Omental fat pad (tissue), 4 donors: ENCODE results near the gene RGS21. TPM values are rescaled to one million over a fixed set of nuclear protein-coding genes. Genes with fewer than 3 reads are reported as not detected.

Source experiments
- ATAC-seq: fragments of 150-250 bp; one replicate; pipeline ENCODE4 v1.9.1; 2016; ENCODE audit warnings: mild to moderate bottlenecking, moderate library complexity; ENCODE audit not compliant: low FRiP score
- DNase-seq: peaks from one replicate; pipeline ENCODE4 v3.0.0-alpha.2; 2019; ENCODE audit warnings: low spot score
- total RNA-seq, 4 donors: library from RNA; depleted of rRNA; stranded (reverse); fragments of >200 nt; gene quantifications; one replicate each; pipeline ENCODE4 v1.1.0, GENCODE V29; 2016
- TF ChIP-seq, protein P1 (sequence below), 3 donors: fragments of 450-650 bp; IDR thresholded peaks; one replicate each; pipeline ENCODE4 v1.5.1; 2016 to 2017; ENCODE audit warnings: antibody characterized with exemption in 3 of 3, mild to moderate bottlenecking in 3 of 3, moderate library complexity in 2 of 3

The RGS21 gene, protein sequence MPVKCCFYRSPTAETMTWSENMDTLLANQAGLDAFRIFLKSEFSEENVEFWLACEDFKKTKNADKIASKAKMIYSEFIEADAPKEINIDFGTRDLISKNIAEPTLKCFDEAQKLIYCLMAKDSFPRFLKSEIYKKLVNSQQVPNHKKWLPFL
- total RNA-seq: not detected

DNA sequence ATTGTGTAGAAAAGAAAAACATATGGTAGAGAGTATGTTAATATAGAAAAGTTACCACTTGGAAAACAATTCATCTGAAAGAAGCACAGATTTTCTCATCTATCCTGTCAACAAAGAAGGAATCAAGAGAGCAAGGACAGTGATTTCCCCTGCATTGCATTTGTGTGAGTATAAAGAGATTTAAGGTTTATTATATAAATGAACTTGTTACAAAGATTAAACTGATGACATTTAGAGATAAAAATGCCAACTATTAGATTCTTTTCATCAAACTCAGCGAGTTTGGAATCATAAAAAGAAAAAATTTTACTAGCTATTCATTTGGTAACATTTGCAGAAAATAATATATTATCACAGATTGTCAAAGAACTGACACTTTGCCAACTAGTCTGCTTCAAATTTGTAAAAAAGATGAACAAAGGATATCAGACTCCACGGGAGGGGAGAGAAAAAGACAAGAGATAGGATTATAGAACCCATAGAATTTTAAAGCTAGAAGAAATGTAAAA is at the start of gene RGS21:
RGS21 (plus strand) TSS at position 51 of the 509 bp plus-strand sequence. CDS start 26,045 bp downstream, outside the sequence.
- no peak for ATAC-seq
- TF ChIP-seq, protein P1, sequence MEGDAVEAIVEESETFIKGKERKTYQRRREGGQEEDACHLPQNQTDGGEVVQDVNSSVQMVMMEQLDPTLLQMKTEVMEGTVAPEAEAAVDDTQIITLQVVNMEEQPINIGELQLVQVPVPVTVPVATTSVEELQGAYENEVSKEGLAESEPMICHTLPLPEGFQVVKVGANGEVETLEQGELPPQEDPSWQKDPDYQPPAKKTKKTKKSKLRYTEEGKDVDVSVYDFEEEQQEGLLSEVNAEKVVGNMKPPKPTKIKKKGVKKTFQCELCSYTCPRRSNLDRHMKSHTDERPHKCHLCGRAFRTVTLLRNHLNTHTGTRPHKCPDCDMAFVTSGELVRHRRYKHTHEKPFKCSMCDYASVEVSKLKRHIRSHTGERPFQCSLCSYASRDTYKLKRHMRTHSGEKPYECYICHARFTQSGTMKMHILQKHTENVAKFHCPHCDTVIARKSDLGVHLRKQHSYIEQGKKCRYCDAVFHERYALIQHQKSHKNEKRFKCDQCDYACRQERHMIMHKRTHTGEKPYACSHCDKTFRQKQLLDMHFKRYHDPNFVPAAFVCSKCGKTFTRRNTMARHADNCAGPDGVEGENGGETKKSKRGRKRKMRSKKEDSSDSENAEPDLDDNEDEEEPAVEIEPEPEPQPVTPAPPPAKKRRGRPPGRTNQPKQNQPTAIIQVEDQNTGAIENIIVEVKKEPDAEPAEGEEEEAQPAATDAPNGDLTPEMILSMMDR (IDR thresholded peaks at IDR 0.05): no peak

DNA sequence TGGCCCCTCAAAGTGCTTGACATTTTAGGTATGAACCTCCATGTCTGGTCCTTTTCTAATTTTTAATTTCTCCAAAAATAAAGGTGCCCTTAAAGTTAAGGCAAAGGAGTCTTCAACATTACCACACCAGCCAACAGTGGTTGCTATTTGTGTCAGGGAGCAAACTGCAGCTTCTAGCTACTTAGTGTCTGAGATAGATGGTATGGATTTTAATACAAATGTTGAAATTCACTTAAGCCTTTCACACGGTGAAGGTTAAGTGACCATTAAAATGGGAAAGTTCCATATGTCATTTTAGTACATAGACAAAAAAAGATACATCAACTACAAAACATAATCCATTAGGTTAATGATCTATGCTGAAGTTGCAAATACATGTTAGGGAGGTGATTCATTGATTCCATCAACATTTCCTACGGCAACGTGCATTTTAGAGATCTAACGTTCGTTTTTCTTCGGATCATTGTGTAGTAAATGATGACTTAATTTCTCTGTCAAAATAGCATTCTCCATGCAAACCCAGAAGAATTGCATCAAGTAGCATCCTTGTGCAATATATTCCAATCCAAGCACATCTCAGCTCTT is 48.2 kb upstream of the RGS21 start:
- TF ChIP-seq, protein P1 (IDR thresholded peaks at IDR 0.05): no peak
- no peak for DNase-seq
- ATAC-seq: no peak

More for the DNA sequence above, at the start of gene RGS21:
- no peak for DNase-seq

DNA sequence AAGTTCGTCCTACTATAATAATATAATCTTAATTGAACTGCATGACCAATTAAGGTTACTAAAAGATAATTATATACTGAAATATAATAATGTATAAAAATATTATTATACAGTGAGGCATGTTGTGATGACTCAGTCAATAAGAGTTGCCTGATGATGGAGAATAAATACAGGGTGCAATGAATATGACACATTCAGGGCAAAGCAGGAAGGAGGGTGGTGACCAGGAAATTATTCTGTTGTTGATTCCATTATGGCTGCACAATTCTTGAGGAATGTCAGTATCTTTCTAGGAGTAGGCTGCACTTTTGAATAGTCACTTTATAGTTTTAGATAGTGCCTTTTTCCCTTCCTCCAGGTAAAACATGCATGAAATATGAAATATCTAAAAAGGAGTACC is 46.4 kb upstream of the RGS21 start:
- ATAC-seq (no peak), DNase-seq (no peak)
- TF ChIP-seq, protein P1 (IDR thresholded peaks at IDR 0.05): no peak

DNA sequence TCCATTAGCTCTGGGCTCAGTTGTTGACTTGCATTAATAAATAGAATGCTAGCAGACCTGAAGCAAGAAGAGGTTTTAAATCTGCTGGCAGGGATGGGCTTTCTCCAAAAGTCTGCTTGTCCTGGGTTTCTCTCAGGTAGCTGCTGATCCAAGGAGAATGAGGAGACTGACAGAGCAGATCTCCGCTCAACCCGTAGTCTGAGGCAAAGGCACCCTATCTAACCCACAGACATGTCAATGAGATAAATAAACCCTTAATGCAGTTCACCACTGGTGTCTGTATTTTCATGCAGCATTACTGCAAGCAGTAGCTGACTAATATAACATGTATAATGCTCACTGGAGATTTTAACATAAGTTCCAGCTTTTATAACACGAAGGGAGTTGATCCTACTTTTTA is 44.1 kb upstream of the RGS21 start:
- DNase-seq: no peak
- ATAC-seq: no peak
- TF ChIP-seq, protein P1 (IDR thresholded peaks at IDR 0.05): no peak

DNA sequence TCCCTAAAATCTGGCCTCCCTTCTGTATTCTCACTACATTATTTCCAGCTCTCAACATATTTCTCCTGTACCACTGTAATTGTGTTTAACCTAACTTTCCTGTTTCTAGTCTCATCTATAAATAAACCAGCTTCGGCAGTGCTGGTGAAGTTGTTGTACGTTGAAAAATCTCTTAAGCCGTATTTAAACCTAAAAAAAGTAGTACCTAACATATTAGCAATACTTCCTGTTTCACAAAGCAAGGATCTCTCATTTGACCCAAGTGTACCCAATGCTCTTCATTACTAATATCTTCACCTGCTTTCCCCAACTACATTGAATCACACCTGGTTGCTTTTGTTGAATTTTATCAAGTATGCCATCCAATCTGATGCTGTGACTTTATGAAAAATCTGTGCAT is 42.2 kb upstream of the RGS21 start:
- DNase-seq (no peak), ATAC-seq (no peak)
- TF ChIP-seq, protein P1 (IDR thresholded peaks at IDR 0.05): no peak

DNA sequence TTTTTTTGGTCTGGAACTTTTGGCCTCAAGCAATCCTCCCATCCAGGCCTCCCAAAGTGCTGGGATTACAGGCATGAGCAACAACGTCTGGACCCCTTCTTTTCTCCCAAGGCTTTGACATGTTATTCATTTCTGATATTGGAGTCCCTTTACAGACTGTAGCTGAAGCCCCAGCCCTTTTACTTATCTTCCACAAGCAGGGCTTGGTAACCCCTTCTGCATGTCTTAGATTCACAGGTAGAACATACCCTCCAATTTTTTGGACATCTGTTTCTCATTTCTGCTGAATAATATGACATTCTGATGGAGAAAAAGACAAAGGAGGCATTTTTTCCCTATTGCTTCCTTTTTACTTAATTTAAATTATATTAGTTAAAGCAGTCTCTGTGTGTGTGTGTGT is 39.2 kb upstream of the RGS21 start:
- TF ChIP-seq, protein P1 (IDR thresholded peaks at IDR 0.05): no peak
- no peak for DNase-seq
- no peak for ATAC-seq

DNA sequence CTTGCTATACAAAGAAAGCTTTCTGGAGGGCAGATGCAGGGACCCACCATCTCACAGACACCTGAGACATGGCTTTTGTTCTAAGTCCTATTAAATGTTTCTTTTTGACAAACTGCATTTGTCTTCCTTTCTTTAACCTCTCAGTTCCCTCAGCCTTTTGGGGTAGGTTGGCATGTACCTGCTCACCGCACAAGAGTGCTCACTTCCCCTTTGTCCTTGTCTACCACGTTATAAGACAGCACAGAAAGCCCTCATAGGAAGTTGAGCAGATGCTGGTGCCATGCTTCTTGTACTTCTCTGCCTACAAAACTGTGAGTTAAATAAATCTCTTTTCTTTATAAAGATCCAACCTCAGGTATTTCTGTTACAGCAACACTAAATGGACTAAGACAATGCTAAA is 31.9 kb upstream of the RGS21 start:
- no peak for DNase-seq
- ATAC-seq: no peak

More for the DNA sequence above, 31.9 kb upstream of the RGS21 start:
- TF ChIP-seq, protein P1 (IDR thresholded peaks at IDR 0.05): no peak
